Islet precursor cell (in vitro differentiated cells): ENCODE measurements around the gene SH3BGR.

Experiments
- DNase-seq: peaks from one replicate; pipeline ENCODE4 v3.0.0-alpha.2; 2018

The SH3BGR gene

GRCh38 chr21:39555911-39556590, 104.3 kb downstream of the SH3BGR start:
- peak; percentile 78 for DNase-seq

- no peak for DNase-seq
These were observed 107.7 kb downstream of the SH3BGR start for GRCh38 chr21:39559511-39559910.

GRCh38 chr21:39561140-39561539, 109.4 kb downstream of the SH3BGR start:
- no peak for DNase-seq

- no peak for DNase-seq
These were observed 111.3 kb downstream of the SH3BGR start for GRCh38 chr21:39562791-39563770.

- DNase-seq: no peak
These were observed 112.4 kb downstream of the SH3BGR start for GRCh38 chr21:39564200-39564599.
